PC-9 (cell line): ENCODE data around the gene PTGES3L. TPM values are rescaled to one million over a fixed set of nuclear protein-coding genes. Genes with fewer than 3 reads are reported as not detected.

Experiments used
- BruUV-seq: library from RNA; stranded (reverse); fragments of 400-500 nt; replicated peaks from 2 replicates; lab custom pipeline; 2021; lab: Mats Ljungman, UMichigan
- CTCF ChIA-PET: fragments of 300-600 bp; sonication (Branson Sonifier 250); formaldehyde crosslinking; loops from one replicate; lab custom pipeline; 2022; ENCODE audit warnings: antibody characterized with exemption; lab: Charles Lee
- POLR2A ChIA-PET: fragments of 300-600 bp; sonication (Branson Sonifier 250); formaldehyde crosslinking; loops from one replicate; lab custom pipeline; 2022; ENCODE audit warnings: antibody characterized with exemption; ENCODE audit not compliant: unreplicated experiment; lab: Charles Lee
- DNase-seq, 2 experiments: peaks; one replicate each; pipeline versions ENCODE4 v3.0.0 to v3.0.0-alpha.2; 2015 to 2022; ENCODE audit warnings: mixed read lengths in 1 of 2
- H2AFZ ChIP-seq: fragments of 200-600 bp; sonication (generic); 2 replicates; pipeline ENCODE4 v1.8.1; 2017; ENCODE audit warnings: antibody characterized with exemption
- H3F3A ChIP-seq: fragments of 200-600 bp; sonication (generic); 2 replicates; pipeline ENCODE4 v1.8.1; 2017; ENCODE audit warnings: antibody characterized with exemption, mild to moderate bottlenecking, low read depth; ENCODE audit not compliant: insufficient read depth
- H3K27ac ChIP-seq: fragments of 200-600 bp; sonication (generic); 2 replicates; pipeline ENCODE4 v1.6.1; 2016; ENCODE audit warnings: mixed run types
- H3K27me3 ChIP-seq: fragments of 200-600 bp; sonication (generic); 2 replicates; pipeline ENCODE4 v1.6.1; 2016; ENCODE audit warnings: low read depth, mixed run types; ENCODE audit not compliant: insufficient read depth
- H3K36me3 ChIP-seq: fragments of 200-600 bp; sonication (generic); 2 replicates; pipeline ENCODE4 v1.6.1; 2016; ENCODE audit warnings: low read depth, mixed run types
- H3K4me1 ChIP-seq: fragments of 200-600 bp; sonication (generic); replicated peaks from 2 replicates; pipeline ENCODE4 v1.6.1; 2016; ENCODE audit warnings: mixed run types; ENCODE audit not compliant: insufficient read depth
- H3K4me2 ChIP-seq: fragments of 200-600 bp; sonication (generic); 2 replicates; pipeline ENCODE4 v1.6.1; 2017; ENCODE audit warnings: mixed run types
- H3K4me3 ChIP-seq: fragments of 200-600 bp; sonication (generic); 2 replicates; pipeline ENCODE4 v1.6.1; 2016; ENCODE audit warnings: mixed run types
- H3K79me2 ChIP-seq: fragments of 200-600 bp; sonication (generic); 2 replicates; pipeline ENCODE4 v1.6.1; 2017; ENCODE audit warnings: low read depth, mixed run types
- H3K9me2 ChIP-seq: fragments of 200-600 bp; sonication (generic); 2 replicates; pipeline ENCODE4 v1.8.1; 2017; ENCODE audit warnings: mild to moderate bottlenecking; ENCODE audit not compliant: insufficient read depth
- H3K9me3 ChIP-seq: fragments of 200-600 bp; sonication (generic); 2 replicates; pipeline ENCODE4 v1.8.1; 2016; ENCODE audit warnings: low read depth; ENCODE audit not compliant: insufficient read depth
- H4K20me1 ChIP-seq: fragments of 200-600 bp; sonication (generic); 2 replicates; pipeline ENCODE4 v1.8.1; 2017; ENCODE audit not compliant: insufficient read depth
- CTCF ChIP-seq: fragments of 200-600 bp; sonication (generic); conservative IDR thresholded peaks from 2 replicates; pipeline ENCODE4 v1.6.1; 2017; ENCODE audit warnings: mixed run types, antibody characterized with exemption, mild to moderate bottlenecking, moderate library complexity
- EZH2 ChIP-seq: fragments of 200-600 bp; sonication (generic); IDR thresholded peaks from 2 replicates; pipeline ENCODE4 v1.8.0; 2017; ENCODE audit warnings: antibody characterized with exemption, low read depth
- intact Hi-C: fragments of 100-400 bp; cut with micrococcal nuclease; formaldehyde crosslinking; loops from one replicate; pipeline ENCODE4 v1.10.0; 2022; ENCODE audit not compliant: unreplicated experiment
- total RNA-seq: library from RNA; stranded (reverse); gene quantifications from 2 replicates; pipeline ENCODE4 v1.2.3, GENCODE V29; 2021

The PTGES3L gene
- total RNA-seq, 1 experiment from 2014 or later: 0.70 TPM

GRCh38 chr17:42946812-42947211 is 33.1 kb downstream of the PTGES3L start:
- no peaks in the 10 kb centered on the region for H4K20me1 ChIP-seq
- DNase-seq: no peak
- H3K9me2 ChIP-seq: no peaks in the 10 kb centered on the region
- ChIA-PET POLR2A (no interaction called here), CTCF (no interaction called here)
- H3K79me2 ChIP-seq: no peaks in the 10 kb centered on the region
- no TSS peak for BruUV-seq
- TF ChIP-seq CTCF (no peak), EZH2 (no peak)
- intact Hi-C loops: no loop called here
- no peak overlapping the region for H3K4me2 ChIP-seq
- H3K36me3 ChIP-seq: no peaks in the 10 kb centered on the region
- no peaks in the 10 kb centered on the region for H3K4me1 ChIP-seq
- no peaks in the 10 kb centered on the region for H3K9me3 ChIP-seq
- H3F3A ChIP-seq: peaks cover 3% of the 10 kb centered on the region; the same call in 1 of the 2 replicates
- no peak overlapping the region for H3K4me3 ChIP-seq
- H2AFZ ChIP-seq: no peak overlapping the region
- H3K27me3 ChIP-seq: no peaks in the 10 kb centered on the region
- H3K27ac ChIP-seq: no peak overlapping the region

DNA sequence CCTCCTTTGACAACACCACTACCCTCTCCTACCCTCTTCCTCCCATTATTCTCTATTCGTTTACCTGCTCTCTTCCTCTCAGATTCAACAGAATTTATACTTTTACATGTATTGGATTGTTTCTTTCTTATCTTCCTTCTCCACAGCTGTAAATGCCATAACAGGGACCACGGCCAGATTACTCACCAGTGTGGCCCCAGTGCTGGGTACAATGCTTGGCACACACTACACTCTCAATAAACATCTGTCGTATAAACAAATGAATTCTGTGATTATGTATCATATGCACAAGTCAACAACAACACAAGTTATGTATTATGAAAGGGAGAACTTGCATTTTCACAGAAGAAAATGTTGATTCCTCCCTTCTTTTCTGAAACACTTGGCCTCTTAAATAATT is 35.7 kb downstream of the PTGES3L start:
- H2AFZ ChIP-seq: no peak overlapping the region
- BruUV-seq: no TSS peak
- CTCF ChIA-PET: no interaction called here
- intact Hi-C loops: no loop called here
- POLR2A ChIA-PET: interaction anchor here (0.6 kb wide), 1 partner anchor 15 kb away, joined by 4 read pairs; no protein-coding TSS in a partner anchor
- no peak for DNase-seq
- H3K9me3 ChIP-seq: no peaks in the 10 kb centered on the region
- H3K4me1 ChIP-seq: no peaks in the 10 kb centered on the region
- H3K9me2 ChIP-seq: no peaks in the 10 kb centered on the region
- H4K20me1 ChIP-seq: no peaks in the 10 kb centered on the region
- peaks cover 3% of the 10 kb centered on the region; the same call in 1 of the 2 replicates for H3F3A ChIP-seq
- H3K27ac ChIP-seq: no peak overlapping the region
- H3K79me2 ChIP-seq: no peaks in the 10 kb centered on the region
- H3K4me2 ChIP-seq: no peak overlapping the region
- no peaks in the 10 kb centered on the region for H3K36me3 ChIP-seq
- H3K4me3 ChIP-seq: no peak overlapping the region
- no peaks in the 10 kb centered on the region for H3K27me3 ChIP-seq
- TF ChIP-seq EZH2: no peak
- TF ChIP-seq CTCF: no peak

DNA sequence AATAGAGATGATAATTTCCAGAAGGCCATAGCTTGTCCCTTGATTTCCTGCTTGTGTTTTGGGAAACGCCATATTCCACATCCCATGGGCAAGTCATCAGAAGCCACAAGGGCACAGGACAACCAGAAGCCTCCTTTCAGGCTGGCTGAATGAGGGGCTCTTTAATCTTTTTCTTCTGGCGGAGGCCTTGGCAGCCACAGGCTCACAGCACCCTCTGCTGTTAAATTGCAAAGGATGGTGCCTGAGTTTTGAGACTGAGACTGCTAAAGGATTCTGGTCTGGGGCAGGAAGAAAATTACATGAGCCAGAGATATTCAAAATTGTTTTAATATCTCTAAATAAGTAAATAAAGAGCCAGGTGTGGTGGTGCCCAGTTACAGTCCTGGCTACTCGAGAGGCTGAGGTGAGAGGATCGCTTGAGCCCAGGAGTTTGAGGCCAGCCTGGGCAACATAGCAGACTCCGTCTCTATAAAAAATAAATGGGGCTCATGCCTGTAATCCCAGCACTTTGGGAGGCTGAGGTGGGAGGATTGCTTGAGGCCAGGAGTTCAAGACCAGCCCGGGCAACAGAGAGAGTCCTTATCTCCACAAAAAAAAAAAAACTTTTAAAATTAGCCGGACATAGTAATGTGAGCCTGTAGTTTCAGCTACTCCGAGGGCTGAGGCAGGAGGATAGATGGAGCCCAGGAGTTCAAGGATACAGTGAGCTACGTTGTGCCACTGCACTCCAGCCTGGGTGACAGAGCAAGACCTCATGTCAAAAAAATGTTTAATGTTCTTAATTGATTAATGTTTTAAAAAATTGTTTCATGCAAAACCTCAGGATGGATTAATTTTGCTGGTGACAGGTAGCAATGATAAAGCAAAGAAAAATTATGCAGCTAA is 41.9 kb downstream of the PTGES3L start:
- no peaks in the 10 kb centered on the region for H3K79me2 ChIP-seq
- peak in 1 of 2 experiments; percentile 42 for DNase-seq
- no peaks in the 10 kb centered on the region for H3K9me3 ChIP-seq
- no peaks in the 10 kb centered on the region for H3K4me1 ChIP-seq
- no peak overlapping the region for H3K4me3 ChIP-seq
- H2AFZ ChIP-seq: no peak overlapping the region
- BruUV-seq: no TSS peak
- CTCF ChIA-PET: interaction anchor here (0.5 to 1.0 kb wide), 6 partner anchors 9 to 231 kb away, joined by 3 to 8 read pairs (median 3); no protein-coding TSS in a partner anchor
- no peaks in the 10 kb centered on the region for H3K27me3 ChIP-seq
- no peaks in the 10 kb centered on the region for H4K20me1 ChIP-seq
- TF ChIP-seq CTCF (peak; percentile 79), EZH2 (no peak)
- H3K27ac ChIP-seq: no peak overlapping the region
- no peaks in the 10 kb centered on the region for H3K9me2 ChIP-seq
- no peak overlapping the region for H3K4me2 ChIP-seq
- 0 out of 2 replicates have a peak, but pooled peaks cover 3% of the 10 kb centered on the region for H3F3A ChIP-seq
- POLR2A ChIA-PET: no interaction called here
- intact Hi-C loops: loop anchor here (1.0 to 5.0 kb wide), 3 partner anchors 95 to 361 kb away; partner anchors contain the start of gene PSMC3IP
- H3K36me3 ChIP-seq: no peaks in the 10 kb centered on the region
